ENCODE measurements around the gene MGA.

GRCh38 chr15:41689083-41689482, 28.9 kb downstream of the MGA start:
- TF ChIP-seq MAX (IDR thresholded peaks at IDR 0.05; ENCODE audit: insufficient read depth, insufficient read length) (no peak), POLR2A (IDR thresholded peaks at IDR 0.05; ENCODE audit: low read depth, low read length) (no peak), EZH2 (IDR thresholded peaks at IDR 0.05; ENCODE audit: borderline replicate concordance, low read depth, low read length, severe bottlenecking) (no peak), POLR2AphosphoS5 (IDR thresholded peaks at IDR 0.05; ENCODE audit: insufficient read depth, low read depth, low read length) (no peak)
- TF ChIP-seq, protein P1, sequence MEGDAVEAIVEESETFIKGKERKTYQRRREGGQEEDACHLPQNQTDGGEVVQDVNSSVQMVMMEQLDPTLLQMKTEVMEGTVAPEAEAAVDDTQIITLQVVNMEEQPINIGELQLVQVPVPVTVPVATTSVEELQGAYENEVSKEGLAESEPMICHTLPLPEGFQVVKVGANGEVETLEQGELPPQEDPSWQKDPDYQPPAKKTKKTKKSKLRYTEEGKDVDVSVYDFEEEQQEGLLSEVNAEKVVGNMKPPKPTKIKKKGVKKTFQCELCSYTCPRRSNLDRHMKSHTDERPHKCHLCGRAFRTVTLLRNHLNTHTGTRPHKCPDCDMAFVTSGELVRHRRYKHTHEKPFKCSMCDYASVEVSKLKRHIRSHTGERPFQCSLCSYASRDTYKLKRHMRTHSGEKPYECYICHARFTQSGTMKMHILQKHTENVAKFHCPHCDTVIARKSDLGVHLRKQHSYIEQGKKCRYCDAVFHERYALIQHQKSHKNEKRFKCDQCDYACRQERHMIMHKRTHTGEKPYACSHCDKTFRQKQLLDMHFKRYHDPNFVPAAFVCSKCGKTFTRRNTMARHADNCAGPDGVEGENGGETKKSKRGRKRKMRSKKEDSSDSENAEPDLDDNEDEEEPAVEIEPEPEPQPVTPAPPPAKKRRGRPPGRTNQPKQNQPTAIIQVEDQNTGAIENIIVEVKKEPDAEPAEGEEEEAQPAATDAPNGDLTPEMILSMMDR (IDR thresholded peaks at IDR 0.05; ENCODE audit: extremely low read depth in 1 of 2, insufficient read depth in 1 of 2, low read depth in 1 of 2, low read length in 2 of 2), result no peak

All from endothelial cell of umbilical vein (primary cell).